Liver (tissue), 9 donors: Measurements from ENCODE around the gene LRRC74B. TPM values are rescaled to one million over a fixed set of nuclear protein-coding genes. Genes with fewer than 3 reads are reported as not detected.

Source experiments
- DNase-seq: peaks from one replicate; pipeline ENCODE4 v3.0.0-alpha.2; 2017; ENCODE audit warnings: low spot score
- H3K27ac ChIP-seq, 2 donors: one replicate each; pipeline ENCODE4 v1.7.0; 2013; ENCODE audit warnings: inconsistent platforms in 2 of 2, low read length in 2 of 2, control low read depth in 1 of 2, low read depth in 1 of 2, mild to moderate bottlenecking in 1 of 2
- H3K27me3 ChIP-seq, 4 donors: one replicate each; pipeline versions ENCODE4 v1.6.1 to v1.7.0; 2013; ENCODE audit warnings: low read length in 3 of 4, inconsistent platforms in 1 of 4, mild to moderate bottlenecking in 1 of 4, moderate library complexity in 1 of 4; ENCODE audit not compliant: control insufficient read depth in 4 of 4, insufficient read depth in 4 of 4
- H3K36me3 ChIP-seq, 4 donors: one replicate each; pipeline versions ENCODE4 v1.6.1 to v1.7.0; 2013; ENCODE audit warnings: low read length in 3 of 4, mild to moderate bottlenecking in 3 of 4, low read depth in 1 of 4, moderate library complexity in 1 of 4; ENCODE audit not compliant: control insufficient read depth in 4 of 4, insufficient read depth in 3 of 4
- H3K4me1 ChIP-seq, 4 donors: one replicate each; pipeline versions ENCODE4 v1.6.1 to v1.7.0; 2013; ENCODE audit warnings: low read length in 3 of 4, mild to moderate bottlenecking in 3 of 4, moderate library complexity in 1 of 4; ENCODE audit not compliant: control insufficient read depth in 4 of 4, insufficient read depth in 4 of 4
- H3K4me3 ChIP-seq, 3 donors: one replicate each; pipeline versions ENCODE4 v1.6.1 to v1.7.0; 2013; ENCODE audit warnings: low read length in 3 of 3, control low read depth in 1 of 3, low read depth in 1 of 3, mild to moderate bottlenecking in 1 of 3
- H3K9ac ChIP-seq, 2 donors: one replicate each; pipeline ENCODE4 v1.7.0; 2013; ENCODE audit warnings: low read length in 2 of 2, mild to moderate bottlenecking in 2 of 2, moderate library complexity in 2 of 2, control low read depth in 1 of 2, low read depth in 1 of 2
- H3K9me3 ChIP-seq, 4 donors: one replicate each; pipeline versions ENCODE4 v1.6.1 to v1.7.0; 2013; ENCODE audit warnings: low read length in 3 of 4; ENCODE audit not compliant: control insufficient read depth in 4 of 4
- ATF3 ChIP-seq: IDR thresholded peaks from 2 replicates; pipeline ENCODE4 v1.6.1; 2016; ENCODE audit warnings: antibody characterized with exemption
- CTCF ChIP-seq: fragments of 150-350 bp; IDR thresholded peaks from 2 replicates; pipeline ENCODE4 v1.5.1; 2017; ENCODE audit warnings: improper control_type of control experiment, low read depth, low read length; ENCODE audit not compliant: missing input control
- EGR1 ChIP-seq, 2 donors: IDR thresholded peaks; 2 replicates each; pipeline ENCODE4 v1.6.1; 2016 to 2018; ENCODE audit warnings: antibody characterized with exemption in 2 of 2, low read depth in 2 of 2
- FOXA1 ChIP-seq: IDR thresholded peaks from 2 replicates; pipeline ENCODE4 v1.6.1; 2016; ENCODE audit warnings: antibody characterized with exemption
- FOXA2 ChIP-seq: IDR thresholded peaks from 2 replicates; pipeline ENCODE4 v1.6.1; 2016; ENCODE audit warnings: antibody characterized with exemption
- GABPA ChIP-seq, 2 donors: IDR thresholded peaks in 1 of 2; conservative IDR thresholded peaks in 1 of 2; 2 replicates each; pipeline ENCODE4 v1.6.1; 2016; ENCODE audit warnings: antibody characterized with exemption in 2 of 2, mild to moderate bottlenecking in 1 of 2, moderate library complexity in 1 of 2
- HNF4A ChIP-seq, 2 donors: conservative IDR thresholded peaks; 2 replicates each; pipeline ENCODE4 v1.6.1; 2016; ENCODE audit warnings: antibody characterized with exemption in 2 of 2, mild to moderate bottlenecking in 2 of 2
- HNF4G ChIP-seq: IDR thresholded peaks from 2 replicates; pipeline ENCODE4 v1.6.1; 2016; ENCODE audit warnings: antibody characterized with exemption
- JUND ChIP-seq, 2 donors: IDR thresholded peaks; 2 replicates each; pipeline ENCODE4 v1.6.1; 2016; ENCODE audit warnings: antibody characterized with exemption in 2 of 2
- MAX ChIP-seq: IDR thresholded peaks from 2 replicates; pipeline ENCODE4 v1.6.1; 2016; ENCODE audit warnings: antibody characterized with exemption
- NR2F2 ChIP-seq: IDR thresholded peaks from 2 replicates; pipeline ENCODE4 v1.6.1; 2016; ENCODE audit warnings: antibody characterized with exemption
- RAD21 ChIP-seq, 2 donors: IDR thresholded peaks; 2 replicates each; pipeline ENCODE4 v1.6.1; 2016; ENCODE audit warnings: antibody characterized with exemption in 2 of 2, mild to moderate bottlenecking in 2 of 2
- REST ChIP-seq: IDR thresholded peaks from 2 replicates; pipeline ENCODE4 v1.6.1; 2016; ENCODE audit warnings: antibody characterized with exemption, mild to moderate bottlenecking
- RXRA ChIP-seq, 2 donors: IDR thresholded peaks; 2 replicates each; pipeline ENCODE4 v1.6.1; 2017 to 2018; ENCODE audit warnings: antibody characterized with exemption in 2 of 2, mild to moderate bottlenecking in 1 of 2
- SP1 ChIP-seq: IDR thresholded peaks from 2 replicates; pipeline ENCODE4 v1.6.1; 2018; ENCODE audit warnings: antibody characterized with exemption, mild to moderate bottlenecking
- TAF1 ChIP-seq: conservative IDR thresholded peaks from 2 replicates; pipeline ENCODE4 v1.6.1; 2016; ENCODE audit warnings: antibody characterized with exemption, mild to moderate bottlenecking
- YY1 ChIP-seq: IDR thresholded peaks from 2 replicates; pipeline ENCODE4 v1.6.1; 2016; ENCODE audit warnings: antibody characterized with exemption, mild to moderate bottlenecking
- ZBTB33 ChIP-seq: IDR thresholded peaks from 2 replicates; pipeline ENCODE4 v1.6.1; 2016; ENCODE audit warnings: antibody characterized with exemption
- WGBS: extraction: QIAGEN DNeasy Blood & Tissue Kit; methylation state at CpG from one replicate; pipeline ENCODE4 v1.1.7; 2013; 5-methylcytosine and 5-hydroxymethylcytosine counted together
- polyA plus RNA-seq, 2 donors: library from polyadenylated mRNA; stranded (reverse) in 1 of 2; unstranded in 1 of 2; fragments of 200-250 nt in 1 of 2; fragments of >200 nt in 1 of 2; fragmentation: Nextera tagmentation in 1 of 2; extraction: Ambion mirVana in 1 of 2; gene quantifications; one replicate each; pipeline versions ENCODE4 v1.2.1 to v1.2.3, GENCODE V29; 2013 to 2015
- total RNA-seq, 2 donors: library from RNA; depleted of rRNA; stranded (reverse); fragments of >200 nt; gene quantifications; one replicate each; pipeline ENCODE4 v1.2.3, GENCODE V29; 2014
- donor health status: healthy.
- donor health status: healthy.
- donor health status: healthy.
- donor health status: healthy.
- donor health status: healthy.

The LRRC74B gene
- total and polyA plus RNA-seq, 4 donors, result not detected

- WGBS, result 79% methylated on average over 10 of the region's 10 CpGs
- H3K9me3 ChIP-seq, result no peaks in the 10 kb centered on the region
- H3K36me3 ChIP-seq, result no peaks in the 10 kb centered on the region
- no peak overlapping the region for H3K9ac ChIP-seq
- no peak for TF ChIP-seq HNF4G
- TF ChIP-seq GABPA (IDR thresholded peaks at IDR 0.05 in 1 of 2, conservative IDR thresholded peaks at IDR 0.05 in 1 of 2), result no peak
- no peak for TF ChIP-seq HNF4A (conservative IDR thresholded peaks at IDR 0.05)
- TF ChIP-seq RXRA (IDR thresholded peaks at IDR 0.05), result no peak
- no peak for TF ChIP-seq MAX
- no peak for TF ChIP-seq REST
- TF ChIP-seq TAF1, result no peak
- TF ChIP-seq JUND (IDR thresholded peaks at IDR 0.05), result no peak
- TF ChIP-seq ZBTB33, result no peak
- no peak for TF ChIP-seq SP1
- TF ChIP-seq YY1, result no peak
- TF ChIP-seq CTCF, result no peak
- TF ChIP-seq EGR1 (IDR thresholded peaks at IDR 0.05; ENCODE audit: low read depth in 2 of 2), result no peak
- TF ChIP-seq FOXA2, result no peak
- no peak for TF ChIP-seq ATF3
- TF ChIP-seq FOXA1, result no peak
- no peak for TF ChIP-seq NR2F2
- TF ChIP-seq RAD21 (IDR thresholded peaks at IDR 0.05), result no peak
- peaks cover 0 to 7% (median 3%) of the 10 kb centered on the region in 4 donors for H3K4me1 ChIP-seq
- no peak for DNase-seq
- H3K27ac ChIP-seq, result no peak overlapping the region
- no peak overlapping the region for H3K4me3 ChIP-seq
- no peaks in the 10 kb centered on the region for H3K27me3 ChIP-seq
These were observed 30.2 kb upstream of the LRRC74B start for GRCh38 chr22:21015466-21016006.
